Activated naive CD4-positive, alpha-beta T cell treated with anti-CD3 and anti-CD28 coated beads, Interleukin-2, amount 10 ng/mL, durations not matched to agents 7 days and 5 days (primary cell): ENCODE data around the gene FCER1G.

Experiments used
- CTCF ChIA-PET: fragments of 350-600 bp; sonication (Branson Sonifier 250); formaldehyde crosslinking; loops from one replicate; lab custom pipeline; 2021; ENCODE audit warnings: antibody characterized with exemption; lab: Charles Lee
- DNase-seq: peaks from one replicate; pipeline ENCODE4 v3.0.0-alpha.2; 2020
- H3K27ac Mint-ChIP-seq: one replicate; pipeline ENCODE4 v1.8.0; 2021; ENCODE audit warnings: mild to moderate bottlenecking, moderate library complexity, mixed read lengths
- H3K27me3 Mint-ChIP-seq: one replicate; pipeline ENCODE4 v1.8.0; 2021; ENCODE audit warnings: mild to moderate bottlenecking, mixed read lengths
- H3K36me3 Mint-ChIP-seq: one replicate; pipeline ENCODE4 v1.8.0; 2021; ENCODE audit warnings: mixed read lengths
- H3K4me1 Mint-ChIP-seq: one replicate; pipeline ENCODE4 v1.8.0; 2021; ENCODE audit warnings: mixed read lengths
- H3K4me3 Mint-ChIP-seq: one replicate; pipeline ENCODE4 v1.8.0; 2021; ENCODE audit warnings: mild to moderate bottlenecking, moderate library complexity, mixed read lengths
- H3K9me3 Mint-ChIP-seq: one replicate; pipeline ENCODE4 v1.8.0; 2021; ENCODE audit warnings: mixed read lengths

The FCER1G gene

GRCh38 chr1:161200992-161201835 lies 13.9 kb upstream of the FCER1G start:
- DNase-seq = peak; percentile 32
- peaks cover 82% of the 10 kb centered on the region for H3K4me1 Mint-ChIP-seq
- peak overlapping the region; percentile 94 for H3K4me3 Mint-ChIP-seq
- H3K9me3 Mint-ChIP-seq = no peaks in the 10 kb centered on the region
- CTCF ChIA-PET = interaction anchor here (0.6 to 7.6 kb wide), 7 partner anchors 8 to 181 kb away, joined by 3 to 42 read pairs (median 12); partner anchors contain the start of genes PPOX and TOMM40L
- H3K27me3 Mint-ChIP-seq = no peaks in the 10 kb centered on the region
- peak overlapping the region; percentile 97 for H3K27ac Mint-ChIP-seq
- H3K36me3 Mint-ChIP-seq = peaks cover 34% of the 10 kb centered on the region

- Mint-ChIP-seq H3K36me3 (peaks cover 42% of the 10 kb centered on the region), H3K4me3 (peak within 1 kb of the TSS; percentile 94), H3K27ac (peak within 1 kb of the TSS; percentile 97), H3K4me1 (peaks cover 84% of the 10 kb centered on the region), H3K27me3 (no peaks in the 10 kb centered on the region), H3K9me3 (no peaks in the 10 kb centered on the region)
- peak; percentile 99 for DNase-seq
- CTCF ChIA-PET = interaction anchor here (1.1 to 7.6 kb wide), 8 partner anchors 9 to 180 kb away, joined by 3 to 42 read pairs (median 9); partner anchors contain the start of genes PPOX and TOMM40L
These were observed 13.0 kb upstream of the FCER1G start, which contains the start of gene NDUFS2 for GRCh38 chr1:161201836-161202712. Gene NDUFS2, plus strand, starts transcription at chr1:161202367. Its CDS starts 19 bp downstream, at chr1:161202386.

- Mint-ChIP-seq H3K4me3 (no peak overlapping the region), H3K27ac (no peak overlapping the region), H3K27me3 (no peaks in the 10 kb centered on the region), H3K36me3 (peaks cover 71% of the 10 kb centered on the region), H3K9me3 (no peaks in the 10 kb centered on the region), H3K4me1 (peaks cover 65% of the 10 kb centered on the region)
- CTCF ChIA-PET = interaction anchor here (0.9 to 7.6 kb wide), 6 partner anchors 11 to 176 kb away, joined by 3 to 42 read pairs (median 8); partner anchors contain the start of gene TOMM40L
- no peak for DNase-seq
These were observed 8.5 kb upstream of the FCER1G start for GRCh38 chr1:161206411-161207140.

GRCh38 chr1:161207173-161207572 lies 7.9 kb upstream of the FCER1G start:
- H3K4me1 Mint-ChIP-seq = peaks cover 59% of the 10 kb centered on the region
- H3K36me3 Mint-ChIP-seq = peaks cover 76% of the 10 kb centered on the region
- H3K27me3 Mint-ChIP-seq = no peaks in the 10 kb centered on the region
- no peak overlapping the region for H3K4me3 Mint-ChIP-seq
- H3K9me3 Mint-ChIP-seq = no peaks in the 10 kb centered on the region
- CTCF ChIA-PET = interaction anchor here (1.3 to 7.6 kb wide), 3 partner anchors 10 to 19 kb away, joined by 3 to 42 read pairs (median 4); partner anchors contain the start of gene TOMM40L
- no peak for DNase-seq
- H3K27ac Mint-ChIP-seq = no peak overlapping the region

GRCh38 chr1:161209790-161210409 lies 5.2 kb upstream of the FCER1G start:
- Mint-ChIP-seq H3K36me3 (peaks cover 80% of the 10 kb centered on the region), H3K27me3 (no peaks in the 10 kb centered on the region), H3K4me3 (no peak overlapping the region), H3K27ac (peak overlapping the region; percentile 82), H3K9me3 (no peaks in the 10 kb centered on the region), H3K4me1 (peaks cover 47% of the 10 kb centered on the region)
- peak; percentile 83 for DNase-seq
- CTCF ChIA-PET = interaction anchor here (0.8 to 6.1 kb wide), 9 partner anchors 7 to 165 kb away, joined by 4 to 94 read pairs (median 7); partner anchors contain the start of genes APOA2, CFAP126, NDUFS2 and PPOX

GRCh38 chr1:161214369-161214768 lies 726 bp upstream of the FCER1G start:
- Mint-ChIP-seq H3K27me3 (no peaks in the 10 kb centered on the region), H3K9me3 (no peaks in the 10 kb centered on the region), H3K4me3 (no peak overlapping the region), H3K4me1 (peaks cover 54% of the 10 kb centered on the region), H3K27ac (peak overlapping the region; percentile 75), H3K36me3 (peaks cover 51% of the 10 kb centered on the region)
- DNase-seq = no peak
- CTCF ChIA-PET = interaction anchor here (1.3 kb wide), 1 partner anchor 23 kb away, joined by 3 read pairs; no protein-coding TSS in a partner anchor

- H3K4me1 Mint-ChIP-seq = peaks cover 52% of the 10 kb centered on the region
- no peak for DNase-seq
- H3K9me3 Mint-ChIP-seq = no peaks in the 10 kb centered on the region
- H3K36me3 Mint-ChIP-seq = peaks cover 28% of the 10 kb centered on the region
- H3K27ac Mint-ChIP-seq = no peak overlapping the region
- peaks cover 5% of the 10 kb centered on the region for H3K27me3 Mint-ChIP-seq
- no peak overlapping the region for H3K4me3 Mint-ChIP-seq
- CTCF ChIA-PET = interaction anchor here (0.7 to 5.3 kb wide), 8 partner anchors 10 to 219 kb away, joined by 3 to 29 read pairs (median 5); partner anchors contain the start of gene TOMM40L
These were observed 2.0 kb downstream of the FCER1G start for GRCh38 chr1:161216945-161217712.

- no peak for DNase-seq
- Mint-ChIP-seq H3K9me3 (no peaks in the 10 kb centered on the region), H3K4me3 (no peak overlapping the region), H3K36me3 (peaks cover 23% of the 10 kb centered on the region), H3K27me3 (peaks cover 5% of the 10 kb centered on the region), H3K27ac (peak overlapping the region; percentile 78), H3K4me1 (peaks cover 53% of the 10 kb centered on the region)
- CTCF ChIA-PET = interaction anchor here (0.7 to 5.3 kb wide), 6 partner anchors 9 to 219 kb away, joined by 3 to 29 read pairs (median 9); partner anchors contain the start of gene TOMM40L
These were observed 2.7 kb downstream of the FCER1G start for GRCh38 chr1:161217831-161218230.

- no peak for DNase-seq
- H3K4me3 Mint-ChIP-seq = no peak overlapping the region
- CTCF ChIA-PET = interaction anchor here (1.1 to 5.3 kb wide), 8 partner anchors 8 to 163 kb away, joined by 3 to 29 read pairs (median 8); partner anchors contain the start of gene TOMM40L
- H3K9me3 Mint-ChIP-seq = no peaks in the 10 kb centered on the region
- H3K4me1 Mint-ChIP-seq = peaks cover 54% of the 10 kb centered on the region
- H3K27ac Mint-ChIP-seq = peak overlapping the region; percentile 78
- H3K27me3 Mint-ChIP-seq = peaks cover 5% of the 10 kb centered on the region
- peaks cover 16% of the 10 kb centered on the region for H3K36me3 Mint-ChIP-seq
These were observed 3.4 kb downstream of the FCER1G start for GRCh38 chr1:161218301-161219077.

- CTCF ChIA-PET = interaction anchor here (1.1 to 5.3 kb wide), 8 partner anchors 8 to 162 kb away, joined by 3 to 29 read pairs (median 8); partner anchors contain the start of gene TOMM40L
- H3K27ac Mint-ChIP-seq = no peak overlapping the region
- H3K4me1 Mint-ChIP-seq = peaks cover 53% of the 10 kb centered on the region
These were observed 4.2 kb downstream of the FCER1G start for GRCh38 chr1:161219078-161219892.

GRCh38 chr1:161220002-161220401 lies 4.9 kb downstream of the FCER1G start:
- Mint-ChIP-seq H3K36me3 (peaks cover 3% of the 10 kb centered on the region), H3K4me3 (no peak overlapping the region), H3K9me3 (no peaks in the 10 kb centered on the region), H3K27ac (no peak overlapping the region), H3K4me1 (peaks cover 48% of the 10 kb centered on the region), H3K27me3 (peaks cover 5% of the 10 kb centered on the region)
- CTCF ChIA-PET = interaction anchor here (1.2 to 7.8 kb wide), 8 partner anchors 7 to 162 kb away, joined by 4 to 94 read pairs (median 11); partner anchors contain the start of gene TOMM40L
- DNase-seq = no peak

More at GRCh38 chr1:161219078-161219892, 4.2 kb downstream of the FCER1G start:
- H3K9me3 Mint-ChIP-seq = no peaks in the 10 kb centered on the region
- peaks cover 5% of the 10 kb centered on the region for H3K27me3 Mint-ChIP-seq
- no peak for DNase-seq
- H3K36me3 Mint-ChIP-seq = peaks cover 8% of the 10 kb centered on the region
- H3K4me3 Mint-ChIP-seq = no peak overlapping the region
